GM19455 (cell line): ENCODE results near the gene AJAP1.
"Not testable (repeated sequence)": the region's sequence is repeated elsewhere in the genome, so short reads cannot be mapped to it uniquely, and the experiment has no call there.

Experiments
- ATAC-seq: cut with Tn5 transposase; IDR thresholded peaks from one replicate; pipeline ENCODE4 v1.9.1; 2021; ENCODE audit not compliant: unreplicated experiment

The AJAP1 gene

GRCh38 chr1:4656533-4657140, 2.2 kb downstream of the AJAP1 start:
- ATAC-seq, result no peak

- no peak for ATAC-seq
These were observed 2.9 kb downstream of the AJAP1 start for GRCh38 chr1:4657244-4657789.

- no peak for ATAC-seq
These were observed 3.6 kb downstream of the AJAP1 start for GRCh38 chr1:4657960-4658541.

DNA sequence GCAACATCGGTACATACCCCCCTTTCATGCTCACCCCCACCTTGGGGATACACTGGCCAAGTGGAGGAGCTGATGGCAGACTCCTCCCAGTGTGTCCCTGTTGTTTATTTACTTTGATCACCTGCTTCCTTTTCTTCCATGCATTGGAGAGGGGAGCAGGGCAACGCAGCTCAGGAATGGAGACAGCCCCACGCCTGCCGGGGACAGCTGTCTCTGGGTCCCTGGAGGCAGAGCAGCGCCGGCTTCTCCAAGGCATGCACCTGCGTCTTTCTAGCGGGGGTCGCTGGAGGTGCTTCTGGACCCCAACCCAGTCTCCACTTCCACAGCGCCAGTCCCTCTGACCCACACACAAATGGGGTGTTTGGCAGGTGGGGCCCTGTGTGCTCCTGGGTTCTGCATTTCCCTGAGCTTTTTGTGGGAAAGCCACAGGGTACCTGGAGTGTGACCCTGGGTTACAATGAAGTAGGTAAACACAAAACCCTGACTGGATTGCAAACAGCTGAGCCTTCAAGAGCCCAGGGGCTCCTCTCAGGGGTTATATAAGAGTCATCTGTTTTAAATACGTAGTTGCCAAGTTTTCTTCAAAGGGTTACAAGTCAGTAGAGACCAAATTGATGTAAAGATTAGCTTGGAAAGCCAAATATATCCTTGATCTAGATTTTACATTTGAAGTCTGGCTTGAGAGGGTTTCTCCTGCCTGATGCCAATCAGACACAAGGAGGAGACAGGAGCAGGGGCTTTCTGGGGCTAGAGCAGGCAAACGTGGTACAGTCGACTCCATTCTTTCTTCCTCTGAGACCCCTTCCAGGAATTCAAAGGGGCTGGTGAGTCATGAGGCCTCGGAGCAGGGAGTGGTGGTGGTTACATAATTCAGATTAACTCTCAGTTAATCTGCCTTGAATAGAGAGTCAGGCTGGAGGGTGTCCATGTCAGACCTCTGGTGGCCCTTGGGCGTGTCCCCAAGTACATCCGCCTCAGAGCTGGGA, 4.5 kb downstream of the AJAP1 start:
- ATAC-seq, result no peak

DNA sequence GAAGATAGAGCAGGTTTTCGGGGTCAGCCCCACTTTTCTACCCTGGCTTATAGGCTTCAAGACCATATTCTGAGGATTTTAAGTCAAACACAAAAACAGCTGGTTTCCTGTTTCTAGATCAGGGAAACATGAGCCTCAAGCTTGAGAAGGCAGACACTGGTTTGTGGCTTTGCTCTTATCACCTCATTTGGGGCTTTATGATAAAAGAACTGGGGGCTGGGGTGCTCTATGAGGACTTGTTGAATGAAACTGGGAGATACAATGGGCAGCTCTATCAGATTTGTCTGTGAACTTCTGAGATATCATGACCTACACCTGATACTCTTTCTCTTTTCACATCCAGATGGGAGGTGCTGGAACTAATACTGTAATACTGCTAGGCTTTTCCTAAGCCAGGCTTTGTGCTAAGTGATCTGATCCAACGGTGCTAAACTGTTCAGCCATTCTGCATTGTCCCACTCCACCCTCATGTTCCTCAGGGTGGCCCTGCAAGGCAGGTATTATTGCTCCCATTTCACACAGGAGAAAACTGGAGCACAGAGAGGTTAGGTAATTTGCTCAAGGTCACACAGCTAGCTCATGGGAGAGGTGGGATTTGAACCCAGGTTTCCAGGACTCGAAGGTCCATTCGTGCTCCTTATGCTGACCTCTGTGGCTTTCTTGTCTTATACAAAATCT, 6.6 kb downstream of the AJAP1 start:
- no peak for ATAC-seq

- no peak for ATAC-seq
These were observed 7.1 kb downstream of the AJAP1 start for GRCh38 chr1:4661595-4661917.

- no peak for ATAC-seq
These were observed 7.8 kb downstream of the AJAP1 start for GRCh38 chr1:4662168-4662567.

GRCh38 chr1:4662723-4663122, 8.3 kb downstream of the AJAP1 start:
- ATAC-seq, result no peak

DNA sequence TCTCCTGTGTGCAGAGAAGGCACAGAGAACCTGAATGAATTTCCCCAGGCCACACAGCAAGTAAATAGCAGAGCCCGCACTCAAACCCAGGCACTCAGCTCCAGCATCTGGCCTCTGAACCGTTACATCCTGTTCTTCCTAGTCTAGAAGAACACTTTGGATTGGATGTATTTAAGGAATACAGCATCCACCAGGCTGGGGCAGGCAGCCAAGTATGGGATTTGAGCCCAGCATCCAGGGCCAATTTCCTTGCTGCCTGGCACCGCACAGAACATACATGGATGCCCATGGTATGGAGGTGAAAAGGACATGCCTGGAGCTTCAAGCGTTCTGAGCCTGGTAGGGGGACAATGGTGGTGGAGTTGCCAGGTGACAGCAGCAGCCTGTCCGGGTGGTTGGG, 9.7 kb downstream of the AJAP1 start:
- ATAC-seq, result no peak

DNA sequence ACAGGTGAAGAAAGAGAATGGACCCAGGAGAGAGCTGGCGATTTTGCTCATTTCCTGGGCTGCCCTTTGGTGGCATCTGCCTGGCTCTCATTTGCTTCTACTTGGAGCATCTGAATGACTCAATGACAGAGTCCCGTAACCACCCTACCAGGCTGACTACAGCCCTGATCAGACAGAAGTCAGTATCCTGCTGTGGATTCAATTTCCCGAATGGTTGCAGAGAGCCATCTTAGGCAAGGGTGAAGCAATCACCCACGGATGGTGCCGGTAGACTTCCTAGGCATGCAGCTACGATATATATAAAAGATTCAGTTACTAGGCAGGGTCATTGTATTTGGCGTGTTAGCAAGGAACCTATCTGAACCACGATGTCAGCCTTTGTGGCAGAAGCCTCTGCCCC, 10.2 kb downstream of the AJAP1 start:
- no peak for ATAC-seq

DNA sequence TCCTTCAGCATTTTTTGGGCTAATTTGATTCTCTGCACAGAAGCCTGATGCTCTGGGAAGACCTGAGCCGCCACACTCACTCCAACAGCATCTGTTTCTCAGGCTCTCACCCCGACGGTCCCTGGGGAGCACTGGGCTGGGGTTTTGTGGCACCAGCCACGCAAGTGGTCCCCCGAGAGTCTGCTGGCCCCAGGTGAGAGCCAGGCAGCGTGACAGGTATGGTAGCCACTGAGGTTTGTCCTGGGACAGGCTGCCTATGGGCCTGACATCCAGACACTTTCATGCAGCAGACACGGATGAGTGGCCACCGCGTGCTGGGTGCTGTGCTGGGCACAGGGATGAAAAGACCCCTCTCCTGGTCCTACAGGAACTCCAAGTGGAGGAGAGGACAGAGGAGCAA, 11.0 kb downstream of the AJAP1 start:
- no peak for ATAC-seq

GRCh38 chr1:4666683-4667082, 12.3 kb downstream of the AJAP1 start:
- not testable (repeated sequence) for ATAC-seq

DNA sequence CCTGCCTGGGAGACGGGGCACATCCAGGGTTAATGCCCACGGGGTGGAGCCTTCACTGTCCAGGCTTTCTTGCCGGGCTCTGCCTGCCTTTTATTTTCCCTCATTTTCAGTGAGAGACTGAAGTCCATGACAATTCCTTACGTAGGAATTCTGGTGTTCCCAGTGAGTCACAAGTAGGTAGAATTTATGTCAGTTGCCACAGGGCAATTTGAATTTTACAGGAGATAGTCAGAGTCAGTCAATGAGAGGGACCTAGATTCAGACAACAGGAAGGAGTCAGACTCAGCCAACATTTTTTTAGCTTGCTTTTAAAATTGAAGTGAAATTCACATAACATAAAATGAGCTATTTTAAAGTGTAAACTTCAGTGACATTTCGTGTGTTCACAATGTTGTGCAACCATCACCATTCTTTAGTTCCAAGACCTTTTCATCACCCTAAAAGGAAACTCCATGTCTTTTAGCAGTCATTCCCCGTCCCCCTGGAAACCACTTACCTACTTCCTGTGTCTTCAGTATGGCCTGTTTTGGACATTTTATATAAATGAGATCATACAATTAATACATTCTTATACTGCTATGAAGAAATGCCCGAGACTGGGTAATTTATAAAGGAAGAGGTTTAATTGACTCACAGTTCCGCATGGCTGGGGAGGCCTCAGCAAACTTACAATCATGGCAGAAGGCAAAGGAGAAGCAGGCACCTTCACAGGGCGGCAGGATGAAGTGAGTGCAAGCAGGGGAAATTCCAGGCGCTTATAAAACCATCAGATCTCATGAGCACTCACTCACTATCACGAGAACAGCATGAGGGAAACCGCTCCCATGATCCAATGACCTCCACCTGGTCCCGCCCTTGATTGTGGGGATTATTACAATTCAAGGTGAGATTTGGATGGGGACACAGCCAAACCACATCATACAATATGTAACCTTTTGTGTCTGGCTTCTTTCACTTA, 14.6 kb downstream of the AJAP1 start:
- ATAC-seq, result no peak

- ATAC-seq, result no peak
These were observed 15.9 kb downstream of the AJAP1 start for GRCh38 chr1:4670265-4670664.

GRCh38 chr1:4671828-4672227, 17.4 kb downstream of the AJAP1 start:
- ATAC-seq, result no peak

DNA sequence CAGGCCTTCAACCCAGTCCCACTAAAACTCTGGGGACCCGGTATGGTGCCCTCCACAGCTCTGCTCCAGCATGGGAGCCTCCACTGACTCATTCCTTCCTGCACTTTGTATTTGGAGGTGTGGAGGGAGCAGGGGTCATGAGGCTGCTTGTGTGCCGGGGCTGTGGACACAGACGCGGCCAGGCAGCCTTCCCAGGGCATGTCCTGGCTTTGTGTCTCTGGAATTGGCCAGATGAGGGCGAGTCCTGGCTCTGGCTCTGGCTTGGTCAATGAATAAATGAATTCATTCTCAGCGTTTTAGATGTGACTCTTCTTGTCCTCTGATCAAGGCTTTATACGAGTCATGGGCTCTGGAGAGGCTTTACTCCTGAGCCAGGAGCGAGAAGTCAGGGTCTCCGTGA, 19.1 kb downstream of the AJAP1 start:
- ATAC-seq, result no peak

DNA sequence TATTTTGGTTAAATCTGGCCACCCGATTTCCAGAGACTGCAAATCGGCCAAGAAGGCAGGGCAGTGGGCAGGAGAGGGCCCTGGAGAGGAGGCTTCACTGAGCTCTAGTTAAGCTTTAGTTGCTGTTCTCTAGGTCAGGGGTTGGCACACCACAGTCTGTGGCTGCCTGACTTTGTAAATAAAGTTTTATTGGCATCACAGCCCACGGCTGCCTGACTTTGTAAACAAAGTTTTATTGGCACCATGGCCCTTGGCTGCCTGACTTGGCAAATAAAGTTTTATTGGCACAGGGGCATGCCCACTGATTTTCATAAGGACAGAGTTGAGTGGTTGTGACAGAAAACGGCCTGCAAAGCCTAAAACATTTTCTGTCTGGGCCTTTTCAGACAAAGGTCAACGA, 19.7 kb downstream of the AJAP1 start:
- no peak for ATAC-seq

GRCh38 chr1:4674676-4675075, 20.3 kb downstream of the AJAP1 start:
- no peak for ATAC-seq

GRCh38 chr1:4675454-4676186, 21.2 kb downstream of the AJAP1 start:
- no peak for ATAC-seq

DNA sequence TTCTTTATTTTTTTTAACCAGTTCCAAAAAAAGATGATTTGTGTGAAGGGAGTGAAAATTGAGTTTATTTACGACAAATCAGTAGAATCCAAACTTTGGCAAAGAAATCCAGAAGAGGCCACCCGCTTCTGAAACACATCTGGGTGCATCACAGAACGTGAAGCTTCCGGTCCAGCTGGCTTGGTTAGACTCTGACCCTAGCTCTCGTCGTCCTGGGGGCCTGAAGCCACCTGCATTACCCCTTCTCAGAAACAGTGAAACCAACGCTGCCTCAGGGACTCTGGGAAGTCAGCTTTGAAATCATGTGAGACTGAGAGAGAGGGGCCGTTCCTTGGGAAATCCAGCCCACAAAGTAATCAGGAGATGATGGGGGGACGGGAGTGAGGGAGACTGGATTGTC, 21.8 kb downstream of the AJAP1 start:
- ATAC-seq, result no peak
